G401 (cell line): ENCODE results near the gene PRDM1. TPM values are rescaled to one million over a fixed set of nuclear protein-coding genes. Genes with fewer than 3 reads are reported as not detected.

Source experiments
- DNase-seq: peaks from one replicate; pipeline ENCODE4 v3.0.0-alpha.2; 2015; ENCODE audit warnings: low spot score
- in situ Hi-C: cut with HindIII; loops from 2 replicates; pipeline ENCODE4 v1.10.0; 2016; ENCODE audit warnings: low sequenced_read_pairs, mixed read lengths
- total RNA-seq: library from RNA; depleted of rRNA; stranded (reverse); fragments of >200 nt; shearing (Covaris generic); gene quantifications from 2 replicates; pipeline ENCODE4 v1.2.3, GENCODE V29; 2014

Gene PRDM1
- total RNA-seq, 1 experiment from 2014 or later, result not detected

DNA sequence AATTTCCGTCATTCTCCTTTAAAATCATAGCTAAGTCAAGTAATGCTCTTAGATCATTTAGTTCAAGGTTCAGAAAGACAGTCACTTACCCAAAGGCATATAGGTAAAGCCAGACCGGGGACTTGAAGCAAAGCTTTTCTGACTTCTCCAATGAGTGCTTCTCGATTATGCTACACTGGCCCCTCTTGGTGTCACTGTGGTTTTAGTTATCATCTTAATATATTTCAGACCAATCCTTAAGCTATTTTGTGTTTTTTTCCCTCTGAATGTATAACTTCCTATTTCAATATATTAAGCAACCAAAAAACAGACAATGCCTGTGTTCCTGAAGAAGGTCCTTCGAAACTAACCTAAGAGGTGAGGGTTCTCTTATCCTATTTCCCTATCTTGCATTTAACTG is 3.9 kb downstream of the PRDM1 start:
- DNase-seq, result peak; percentile 54
- in situ Hi-C loops, result no loop called here

DNA sequence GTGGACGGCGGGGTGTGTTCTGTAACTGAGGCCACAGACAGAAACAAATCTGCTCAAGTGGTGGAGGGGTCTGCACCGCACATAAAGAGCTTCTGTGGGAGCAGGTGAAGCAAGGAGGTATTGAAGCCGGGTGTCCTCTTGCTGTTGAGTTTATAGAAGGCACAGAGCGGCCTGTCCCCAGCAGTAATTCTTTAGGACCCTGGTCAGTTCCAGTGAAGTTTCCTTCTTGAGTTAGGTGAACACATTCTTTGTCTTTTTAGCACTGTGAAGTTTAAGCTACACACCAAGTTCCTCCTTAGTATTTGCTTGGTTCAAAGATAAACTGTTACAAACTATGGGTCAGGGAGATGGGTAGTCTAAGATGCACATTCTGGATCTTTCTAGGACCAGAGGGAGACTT is 6.1 kb downstream of the PRDM1 start:
- no peak for DNase-seq
- in situ Hi-C loops, result no loop called here

DNA sequence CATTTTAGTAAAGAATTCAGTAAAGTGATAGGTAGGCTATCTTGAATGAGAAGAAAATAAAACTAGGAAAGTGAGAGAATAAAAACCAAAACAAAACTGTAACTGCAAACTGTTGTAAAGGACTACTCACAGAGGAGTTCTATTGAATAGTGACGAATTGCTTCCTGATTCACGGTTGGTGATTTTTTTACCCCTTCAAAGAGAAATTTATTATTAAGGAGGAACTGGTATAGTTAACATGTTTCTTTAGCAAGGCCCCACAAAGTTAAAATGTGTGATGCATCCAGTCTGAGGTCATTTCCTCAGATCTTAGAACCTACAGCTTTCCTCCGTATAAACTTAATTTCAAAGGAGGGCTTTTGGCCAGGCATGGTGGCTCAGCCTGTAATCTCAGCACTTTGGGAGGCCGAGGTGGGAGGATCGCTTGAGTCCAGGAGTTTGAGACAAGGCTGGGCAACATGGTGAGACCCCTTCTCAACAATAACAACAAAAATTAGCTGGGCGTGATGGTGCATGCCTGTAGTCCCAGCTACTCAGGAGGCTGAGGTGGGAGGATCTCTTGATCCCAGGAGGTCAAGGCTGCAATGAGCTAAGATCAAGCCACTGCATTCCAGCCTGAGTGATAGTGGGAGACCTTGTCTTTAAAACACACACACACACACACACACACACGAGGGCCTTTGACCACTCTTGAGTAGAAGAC is 8.3 kb downstream of the PRDM1 start:
- in situ Hi-C loops, result no loop called here
- DNase-seq, result no peak

DNA sequence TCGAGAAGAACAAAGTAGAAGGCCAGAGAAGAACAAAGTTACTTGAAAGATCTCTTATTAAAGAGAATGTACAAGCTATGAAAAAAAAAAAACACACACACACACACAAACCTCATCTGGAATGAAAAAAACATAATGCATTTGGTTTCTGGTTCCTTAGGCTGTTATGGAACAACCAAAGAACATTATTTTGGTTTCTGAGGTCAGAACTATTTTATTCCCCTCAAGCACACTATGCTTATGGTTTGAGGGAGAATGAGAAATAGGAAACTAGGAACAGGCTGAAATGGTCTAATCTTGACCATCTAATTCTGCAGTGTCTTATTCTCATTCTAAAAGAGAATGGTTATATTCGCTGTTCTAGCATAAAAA is 8.8 kb downstream of the PRDM1 start:
- in situ Hi-C loops, result no loop called here
- no peak for DNase-seq

DNA sequence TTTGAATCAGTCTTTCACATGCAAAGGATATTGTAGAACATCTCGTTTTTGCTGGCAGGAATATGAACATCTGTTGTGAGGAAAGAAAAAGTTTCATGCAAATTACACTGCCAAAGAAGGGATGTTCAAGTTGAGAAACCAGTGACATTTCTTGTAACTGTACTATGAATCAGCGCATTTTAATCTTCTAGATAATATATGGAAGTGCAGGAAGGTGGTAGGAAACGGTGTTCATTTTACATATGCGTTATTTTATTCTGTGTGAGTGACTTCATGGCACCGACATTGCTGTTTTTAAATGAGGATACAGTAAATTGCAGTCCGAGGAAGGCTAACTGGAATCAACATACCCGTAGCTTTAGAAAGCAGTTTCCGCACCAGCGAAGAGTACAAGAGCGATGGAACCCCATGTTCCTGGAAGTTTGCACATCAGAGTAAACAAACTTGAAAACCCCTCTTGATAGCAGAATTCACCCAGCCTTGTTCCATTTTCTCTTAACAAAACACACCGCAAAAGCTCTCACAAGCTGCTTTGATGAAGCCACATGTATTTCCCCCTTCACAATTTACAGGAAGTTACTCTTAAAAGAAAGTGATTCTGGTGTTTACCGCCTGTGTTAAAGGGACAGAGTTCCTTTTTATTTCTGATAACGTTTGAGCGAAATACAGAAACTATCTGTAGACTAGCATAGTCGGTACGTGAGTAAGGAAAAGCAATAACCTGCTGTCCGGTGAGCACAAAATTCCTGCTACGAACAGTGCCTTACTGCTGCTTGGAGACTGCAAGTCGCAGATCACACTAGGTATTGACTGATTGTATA is 11.5 kb downstream of the PRDM1 start:
- in situ Hi-C loops, result no loop called here
- DNase-seq, result no peak

DNA sequence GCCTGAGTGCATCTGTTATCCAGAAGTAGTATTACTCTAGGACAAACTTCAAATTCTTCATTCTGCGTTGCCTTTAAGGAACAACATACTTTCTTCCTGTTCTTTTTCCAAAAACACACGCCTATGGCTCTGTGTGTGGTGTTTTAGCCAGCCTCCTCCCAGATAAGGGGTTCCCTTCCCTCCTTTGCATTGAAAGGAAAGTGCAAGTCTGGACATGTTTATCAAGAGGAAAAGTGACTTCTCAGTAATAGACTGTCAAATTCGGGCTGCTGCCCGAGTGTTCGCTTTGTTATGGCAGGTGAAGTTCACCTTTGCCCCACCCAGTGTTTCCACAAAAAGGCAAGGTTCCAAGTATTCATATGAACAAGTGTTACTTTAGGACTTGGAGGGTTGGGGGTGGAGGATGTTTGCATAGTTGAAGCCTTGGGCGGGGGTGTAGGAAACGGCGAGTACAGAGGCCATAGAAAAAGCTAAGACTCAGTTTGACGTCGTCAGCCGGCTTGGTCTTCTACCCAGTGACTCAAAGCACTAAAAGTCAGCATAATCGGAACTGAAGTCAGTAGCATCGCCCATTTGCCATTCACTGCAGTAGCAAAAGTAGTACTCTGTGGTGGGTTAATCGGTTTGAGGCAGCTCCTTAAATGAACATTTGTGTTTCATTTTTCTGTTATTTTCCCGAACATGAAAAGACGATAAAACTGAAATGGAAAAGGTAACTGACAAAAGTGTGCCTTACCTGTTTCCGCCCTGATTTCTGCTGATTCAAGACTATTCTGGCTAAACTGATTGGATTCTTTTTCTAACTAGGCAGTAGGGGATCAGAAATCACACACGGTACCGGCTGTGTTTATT is 12.5 kb downstream of the PRDM1 start:
- DNase-seq, result no peak

DNA sequence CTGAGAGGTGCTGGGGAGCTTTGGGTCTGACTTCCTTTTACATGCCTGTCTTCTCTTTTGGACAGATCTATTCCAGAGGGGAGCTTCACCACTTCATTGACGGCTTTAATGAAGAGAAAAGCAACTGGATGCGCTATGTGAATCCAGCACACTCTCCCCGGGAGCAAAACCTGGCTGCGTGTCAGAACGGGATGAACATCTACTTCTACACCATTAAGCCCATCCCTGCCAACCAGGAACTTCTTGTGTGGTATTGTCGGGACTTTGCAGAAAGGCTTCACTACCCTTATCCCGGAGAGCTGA is 13.1 kb downstream of the PRDM1 start:
- in situ Hi-C loops, result no loop called here
- no peak for DNase-seq

More for the DNA sequence above, 12.5 kb downstream of the PRDM1 start:
- in situ Hi-C loops, result no loop called here

DNA sequence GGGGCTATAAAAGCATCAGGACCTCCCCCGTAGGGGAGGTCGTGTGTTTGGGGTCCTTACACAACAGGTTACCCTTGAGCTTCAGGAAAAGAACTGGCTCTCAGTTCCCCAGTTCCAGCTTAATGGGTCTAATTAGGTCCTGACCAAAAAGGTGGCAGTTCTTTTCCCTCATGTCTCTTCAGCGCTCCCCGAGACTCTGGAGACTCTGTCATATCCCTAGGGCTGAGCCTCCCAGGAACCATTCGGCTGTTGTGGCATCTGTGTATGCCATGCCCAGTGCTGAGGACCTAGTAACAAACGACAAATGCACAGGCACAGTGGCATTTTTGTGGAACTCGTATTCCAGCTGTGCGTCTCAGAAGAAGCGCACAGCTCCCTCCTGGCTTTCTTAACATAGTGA is 14.6 kb downstream of the PRDM1 start:
- in situ Hi-C loops, result no loop called here
- DNase-seq, result no peak

DNA sequence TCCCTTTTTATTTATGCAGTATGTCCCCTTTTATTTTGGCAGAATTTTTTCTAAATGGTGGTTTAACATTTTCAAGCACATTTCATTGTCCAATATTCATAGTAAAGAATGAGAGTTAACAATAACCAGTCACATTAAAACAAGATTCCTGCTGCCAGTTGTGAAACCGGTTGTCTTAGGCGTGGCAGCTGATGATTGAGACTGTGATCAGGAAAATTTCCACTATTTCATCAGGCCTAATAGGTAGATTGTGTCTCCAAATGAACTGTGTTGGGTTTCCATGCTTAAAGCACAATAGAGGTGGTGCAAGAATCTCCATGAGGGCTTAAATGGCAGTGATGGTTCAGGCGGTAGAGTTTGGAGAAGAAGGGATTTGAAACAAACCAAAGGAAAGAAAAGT is 15.3 kb downstream of the PRDM1 start:
- in situ Hi-C loops, result no loop called here
- no peak for DNase-seq

DNA sequence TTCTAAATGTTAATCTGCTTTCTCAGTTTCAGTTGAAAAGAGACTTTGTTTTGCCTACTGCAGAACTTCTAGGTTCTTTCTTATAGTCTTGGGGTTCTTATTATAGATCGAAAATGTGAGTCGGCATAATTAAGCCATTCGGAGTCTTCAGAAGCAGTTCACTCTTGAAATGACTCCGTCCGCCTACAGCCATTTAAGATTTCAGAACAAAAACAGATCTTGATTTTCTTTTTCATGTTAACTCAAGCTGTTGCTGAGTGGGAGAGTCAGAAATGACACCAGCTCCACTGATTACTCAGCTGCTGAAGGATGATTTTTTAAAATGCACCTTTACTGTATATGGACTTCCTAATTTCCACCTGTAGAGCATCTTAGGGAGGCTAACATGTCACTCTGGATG is 15.9 kb downstream of the PRDM1 start:
- DNase-seq, result no peak
- in situ Hi-C loops, result no loop called here

DNA sequence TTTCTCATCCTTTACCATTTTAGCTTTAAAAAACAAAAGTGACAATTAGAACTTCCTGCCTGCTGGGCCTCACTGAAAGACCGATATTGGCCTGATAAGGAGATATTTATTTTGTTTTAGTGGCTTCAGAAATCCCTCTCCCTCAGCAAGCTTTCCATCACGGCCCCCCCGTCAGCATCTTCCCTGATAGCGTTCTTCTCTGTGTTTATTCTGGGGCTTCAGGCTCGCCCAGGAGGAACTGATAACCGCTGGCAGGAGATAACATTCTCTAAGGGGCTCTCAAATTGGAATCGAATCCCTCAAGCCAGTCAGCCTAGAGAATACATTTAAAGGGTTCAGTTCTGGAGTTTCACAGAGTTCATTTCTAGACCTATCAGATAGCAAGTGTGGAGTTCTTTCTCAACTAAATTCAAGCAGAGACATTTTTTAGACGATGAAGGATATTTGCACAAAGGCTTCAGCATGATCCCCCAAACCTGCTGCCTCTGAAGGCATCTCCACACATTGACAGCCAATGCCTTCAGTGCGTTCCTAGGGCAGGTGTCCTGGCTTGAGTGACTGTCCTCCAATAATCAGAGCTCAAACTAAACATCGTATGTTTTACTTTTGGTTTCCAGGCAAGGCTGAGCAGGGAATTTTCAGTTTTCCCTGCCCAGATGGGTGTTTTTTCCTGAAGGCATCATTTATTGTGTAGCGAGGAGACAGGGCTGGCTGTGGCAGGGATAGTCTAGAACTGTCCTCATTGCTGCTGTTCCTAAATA is 17.0 kb downstream of the PRDM1 start:
- in situ Hi-C loops, result no loop called here
- no peak for DNase-seq

DNA sequence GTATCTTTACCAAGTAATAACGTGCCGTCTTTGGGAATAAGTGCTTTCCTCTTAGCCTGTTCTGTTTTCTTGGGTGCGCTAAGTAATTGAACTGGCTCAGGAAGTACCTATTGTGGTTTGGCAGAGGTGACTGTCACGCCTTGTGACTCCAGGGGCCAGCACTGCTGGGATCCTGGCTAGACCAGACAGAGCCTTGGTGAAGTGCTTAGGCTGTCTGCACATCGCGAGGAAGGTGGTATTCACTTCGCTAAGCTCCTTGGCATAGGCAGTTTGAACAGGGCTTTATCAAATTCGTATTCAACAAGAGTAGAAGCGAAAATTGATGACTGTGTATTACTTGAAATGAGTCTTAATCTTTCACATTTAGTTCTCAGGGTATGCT is 17.6 kb downstream of the PRDM1 start:
- in situ Hi-C loops, result no loop called here
- DNase-seq, result no peak

DNA sequence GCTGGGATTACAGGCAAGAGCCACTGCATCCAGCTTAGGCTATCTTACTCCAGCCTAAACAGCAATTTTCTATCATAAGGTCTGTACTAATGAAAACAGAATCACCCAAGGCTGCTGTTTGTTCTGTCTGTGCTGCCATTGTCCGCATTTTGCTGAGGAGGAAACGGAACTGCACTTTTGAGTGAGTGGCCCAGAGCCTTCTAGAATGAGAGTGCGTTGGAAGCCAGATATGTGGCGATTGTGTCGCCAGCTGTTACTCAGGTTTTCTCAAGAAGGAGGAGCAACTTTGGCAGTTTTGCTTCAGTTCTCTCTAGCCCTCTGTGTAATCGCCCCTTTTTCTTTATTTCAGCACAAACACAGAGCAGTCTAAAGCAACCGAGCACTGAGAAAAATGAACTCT is 18.3 kb downstream of the PRDM1 start:
- in situ Hi-C loops, result no loop called here
- no peak for DNase-seq

DNA sequence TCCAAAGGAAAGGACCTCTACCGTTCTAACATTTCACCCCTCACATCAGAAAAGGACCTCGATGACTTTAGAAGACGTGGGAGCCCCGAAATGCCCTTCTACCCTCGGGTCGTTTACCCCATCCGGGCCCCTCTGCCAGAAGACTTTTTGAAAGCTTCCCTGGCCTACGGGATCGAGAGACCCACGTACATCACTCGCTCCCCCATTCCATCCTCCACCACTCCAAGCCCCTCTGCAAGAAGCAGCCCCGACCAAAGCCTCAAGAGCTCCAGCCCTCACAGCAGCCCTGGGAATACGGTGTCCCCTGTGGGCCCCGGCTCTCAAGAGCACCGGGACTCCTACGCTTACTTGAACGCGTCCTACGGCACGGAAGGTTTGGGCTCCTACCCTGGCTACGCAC is 18.8 kb downstream of the PRDM1 start:
- in situ Hi-C loops, result no loop called here

DNA sequence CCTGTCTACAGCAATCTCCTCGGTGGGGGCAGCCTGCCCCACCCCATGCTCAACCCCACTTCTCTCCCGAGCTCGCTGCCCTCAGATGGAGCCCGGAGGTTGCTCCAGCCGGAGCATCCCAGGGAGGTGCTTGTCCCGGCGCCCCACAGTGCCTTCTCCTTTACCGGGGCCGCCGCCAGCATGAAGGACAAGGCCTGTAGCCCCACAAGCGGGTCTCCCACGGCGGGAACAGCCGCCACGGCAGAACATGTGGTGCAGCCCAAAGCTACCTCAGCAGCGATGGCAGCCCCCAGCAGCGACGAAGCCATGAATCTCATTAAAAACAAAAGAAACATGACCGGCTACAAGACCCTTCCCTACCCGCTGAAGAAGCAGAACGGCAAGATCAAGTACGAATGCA is 19.4 kb downstream of the PRDM1 start:
- in situ Hi-C loops, result no loop called here
- DNase-seq, result no peak

More for the DNA sequence above, 18.8 kb downstream of the PRDM1 start:
- no peak for DNase-seq

DNA sequence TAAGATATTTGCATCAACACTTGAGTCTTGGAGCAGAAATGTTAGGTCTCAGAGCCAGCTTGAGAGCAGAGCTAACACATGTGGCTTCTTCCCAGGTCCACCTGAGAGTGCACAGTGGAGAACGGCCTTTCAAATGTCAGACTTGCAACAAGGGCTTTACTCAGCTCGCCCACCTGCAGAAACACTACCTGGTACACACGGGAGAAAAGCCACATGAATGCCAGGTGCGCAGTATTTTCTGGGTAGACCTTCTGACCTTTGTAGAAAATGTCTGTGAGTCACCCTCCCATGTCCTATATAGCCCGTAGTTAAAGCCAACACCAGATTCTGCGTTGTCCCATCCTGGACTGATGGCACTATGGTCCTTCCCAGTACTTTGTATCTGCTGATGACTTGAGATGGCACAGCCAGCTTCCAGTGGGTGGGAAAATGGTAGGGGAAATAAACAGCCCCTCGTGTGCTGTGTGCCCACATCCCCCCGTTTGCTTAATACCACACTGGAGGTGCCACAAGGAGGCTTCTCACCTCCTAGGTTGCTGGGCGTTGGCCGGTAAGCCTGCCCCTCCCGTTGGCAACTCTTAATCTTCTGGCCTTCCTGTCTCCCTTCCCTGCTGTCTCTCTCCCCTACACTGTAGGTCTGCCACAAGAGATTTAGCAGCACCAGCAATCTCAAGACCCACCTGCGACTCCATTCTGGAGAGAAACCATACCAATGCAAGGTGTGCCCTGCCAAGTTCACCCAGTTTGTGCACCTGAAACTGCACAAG is 20.3 kb downstream of the PRDM1 start:
- in situ Hi-C loops, result no loop called here
- no peak for DNase-seq

DNA sequence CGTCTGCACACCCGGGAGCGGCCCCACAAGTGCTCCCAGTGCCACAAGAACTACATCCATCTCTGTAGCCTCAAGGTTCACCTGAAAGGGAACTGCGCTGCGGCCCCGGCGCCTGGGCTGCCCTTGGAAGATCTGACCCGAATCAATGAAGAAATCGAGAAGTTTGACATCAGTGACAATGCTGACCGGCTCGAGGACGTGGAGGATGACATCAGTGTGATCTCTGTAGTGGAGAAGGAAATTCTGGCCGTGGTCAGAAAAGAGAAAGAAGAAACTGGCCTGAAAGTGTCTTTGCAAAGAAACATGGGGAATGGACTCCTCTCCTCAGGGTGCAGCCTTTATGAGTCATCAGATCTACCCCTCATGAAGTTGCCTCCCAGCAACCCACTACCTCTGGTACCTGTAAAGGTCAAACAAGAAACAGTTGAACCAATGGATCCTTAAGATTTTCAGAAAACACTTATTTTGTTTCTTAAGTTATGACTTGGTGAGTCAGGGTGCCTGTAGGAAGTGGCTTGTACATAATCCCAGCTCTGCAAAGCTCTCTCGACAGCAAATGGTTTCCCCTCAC is 21.0 kb downstream of the PRDM1 start:
- no peak for DNase-seq
- in situ Hi-C loops, result no loop called here

DNA sequence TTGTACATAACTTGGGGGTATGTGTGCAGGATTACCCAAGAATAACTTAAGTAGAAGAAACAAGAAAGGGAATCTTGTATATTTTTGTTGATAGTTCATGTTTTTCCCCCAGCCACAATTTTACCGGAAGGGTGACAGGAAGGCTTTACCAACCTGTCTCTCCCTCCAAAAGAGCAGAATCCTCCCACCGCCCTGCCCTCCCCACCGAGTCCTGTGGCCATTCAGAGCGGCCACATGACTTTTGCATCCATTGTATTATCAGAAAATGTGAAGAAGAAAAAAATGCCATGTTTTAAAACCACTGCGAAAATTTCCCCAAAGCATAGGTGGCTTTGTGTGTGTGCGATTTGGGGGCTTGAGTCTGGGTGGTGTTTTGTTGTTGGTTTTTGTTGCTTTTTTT is 22.0 kb downstream of the PRDM1 start:
- in situ Hi-C loops, result no loop called here
- DNase-seq, result no peak

DNA sequence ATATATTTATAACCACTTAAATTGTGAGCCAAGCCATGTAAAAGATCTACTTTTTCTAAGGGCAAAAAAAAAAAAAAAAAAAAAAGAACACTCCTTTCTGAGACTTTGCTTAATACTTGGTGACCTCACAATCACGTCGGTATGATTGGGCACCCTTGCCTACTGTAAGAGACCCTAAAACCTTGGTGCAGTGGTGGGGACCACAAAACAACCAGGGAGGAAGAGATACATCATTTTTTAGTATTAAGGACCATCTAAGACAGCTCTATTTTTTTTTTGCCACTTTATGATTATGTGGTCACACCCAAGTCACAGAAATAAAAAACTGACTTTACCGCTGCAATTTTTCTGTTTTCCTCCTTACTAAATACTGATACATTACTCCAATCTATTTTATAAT is 22.9 kb downstream of the PRDM1 start:
- in situ Hi-C loops, result no loop called here
- DNase-seq, result no peak
